Measurements from ENCODE around the gene PAM. TPM values are rescaled to one million over a fixed set of nuclear protein-coding genes. Genes with fewer than 3 reads are reported as not detected.
"Not testable (repeated sequence)": the region's sequence is repeated elsewhere in the genome, so short reads cannot be mapped to it uniquely, and the experiment has no call there.

PAM gene
- total RNA-seq, 4 donors from 2014 or later: 102 to 210 (median 172) TPM

- H3K36me3 ChIP-seq: no peaks in the 10 kb centered on the region
- intact Hi-C loops (cut with DNase I; ENCODE audit: low total_unique reads): no loop called here
- ATAC-seq: no peak
- TF ChIP-seq CTCF (IDR thresholded peaks at IDR 0.05 in 4 of 5, conservative IDR thresholded peaks at IDR 0.05 in 1 of 5) (no peak), POLR2A (IDR thresholded peaks at IDR 0.05) (no peak)
- in situ Hi-C loops (cut with MboI; ENCODE audit: low sequenced_read_pairs in 4 of 4): no loop called here
- no peak for DNase-seq
- H3K4me1 ChIP-seq: no peaks in the 10 kb centered on the region
- H3K27me3 ChIP-seq: no peaks in the 10 kb centered on the region
- no peak overlapping the region for H3K27ac ChIP-seq
- H3K9me3 ChIP-seq: no peaks in the 10 kb centered on the region
- H3K4me3 ChIP-seq: no peak overlapping the region
Observed at GRCh38 chr5:103066326-103066725, 311.2 kb downstream of the PAM start.

GRCh38 chr5:103073500-103073899 is 318.4 kb downstream of the PAM start:
- intact Hi-C loops (cut with DNase I; ENCODE audit: low total_unique reads); H3K36me3 ChIP-seq; DNase-seq; H3K27ac ChIP-seq; ATAC-seq; H3K4me3 ChIP-seq; H3K27me3 ChIP-seq; H3K9me3 ChIP-seq; H3K4me1 ChIP-seq; in situ Hi-C loops (cut with MboI; ENCODE audit: low sequenced_read_pairs in 4 of 4): not testable (repeated sequence)

GRCh38 chr5:103075442-103075841 is 320.3 kb downstream of the PAM start:
- no peak overlapping the region for H3K27ac ChIP-seq
- TF ChIP-seq CTCF (IDR thresholded peaks at IDR 0.05 in 4 of 5, conservative IDR thresholded peaks at IDR 0.05 in 1 of 5): no peak
- no peak for TF ChIP-seq POLR2A (IDR thresholded peaks at IDR 0.05)
- peaks cover 0 to 12% (median 0%) of the 10 kb centered on the region in 3 donors for H3K9me3 ChIP-seq
- no peaks in the 10 kb centered on the region for H3K36me3 ChIP-seq
- intact Hi-C loops (cut with DNase I; ENCODE audit: low total_unique reads) (no loop called here), in situ Hi-C loops (cut with MboI; ENCODE audit: low sequenced_read_pairs in 4 of 4) (no loop called here)
- ATAC-seq (no peak), DNase-seq (no peak)
- H3K4me3 ChIP-seq: no peak overlapping the region
- H3K27me3 ChIP-seq: no peaks in the 10 kb centered on the region
- no peaks in the 10 kb centered on the region for H3K4me1 ChIP-seq
